IMR-90 (cell line): Measurements from ENCODE around the gene AGAP6. TPM values are rescaled to one million over a fixed set of nuclear protein-coding genes. Genes with fewer than 3 reads are reported as not detected.

Source experiments
- ATAC-seq: fragments of 200-7000 bp; cut with Tn5 transposase; 2 replicates; pipeline ENCODE4 v1.9.1; 2020; ENCODE audit warnings: low read depth, mild to moderate bottlenecking, moderate library complexity
- BruUV-seq: library from RNA; stranded (reverse); fragments of 400-500 nt; replicated peaks from 2 replicates; lab custom pipeline; 2021; lab: Mats Ljungman, UMichigan
- CTCF ChIA-PET: fragments of 300-600 bp; formaldehyde crosslinking; extraction: SDS; loops from one replicate; lab custom pipeline; 2021; ENCODE audit warnings: antibody characterized with exemption; lab: Yijun Ruan, JAX
- POLR2A ChIA-PET: fragments of 300-600 bp; sonication (Branson Sonifier 250); formaldehyde crosslinking; loops from one replicate; lab custom pipeline; 2022; ENCODE audit warnings: antibody characterized with exemption; ENCODE audit not compliant: unreplicated experiment; lab: Charles Lee
- DNase-seq: peaks from one replicate; pipeline ENCODE4 v3.0.0; 2013
- H2AFZ ChIP-seq: replicated peaks from 2 replicates; pipeline ENCODE3; 2013; ENCODE audit warnings: low read length, mild to moderate bottlenecking; ENCODE audit not compliant: poor library complexity
- H2AK5ac ChIP-seq: 2 replicates; pipeline ENCODE4 v1.6.1; 2013; ENCODE audit warnings: low read depth, low read length, inconsistent platforms
- H2AK9ac ChIP-seq: replicated peaks from 2 replicates; pipeline ENCODE3; 2013; ENCODE audit warnings: mild to moderate bottlenecking, low read depth, low read length, moderate library complexity; ENCODE audit not compliant: poor library complexity
- H2BK120ac ChIP-seq: 2 replicates; pipeline ENCODE4 v1.6.1; 2013; ENCODE audit warnings: low read depth, low read length, inconsistent platforms
- H2BK15ac ChIP-seq: 3 replicates; pipeline ENCODE4 v1.6.1; 2013; ENCODE audit warnings: low read depth, low read length, inconsistent platforms
- H2BK20ac ChIP-seq: 2 replicates; pipeline ENCODE4 v1.6.1; 2013; ENCODE audit warnings: low read depth, mild to moderate bottlenecking, inconsistent platforms, low read length, moderate library complexity
- H2BK5ac ChIP-seq: 2 replicates; pipeline ENCODE4 v1.6.1; 2013; ENCODE audit warnings: mild to moderate bottlenecking, low read depth, low read length, inconsistent platforms; ENCODE audit not compliant: poor library complexity, severe bottlenecking
- H3K14ac ChIP-seq: replicated peaks from 2 replicates; pipeline ENCODE4 v1.6.1; 2013; ENCODE audit warnings: low read depth, low read length, inconsistent platforms
- H3K18ac ChIP-seq: 2 replicates; pipeline ENCODE4 v1.6.1; 2013; ENCODE audit warnings: low read depth, low read length, control low read depth
- H3K23ac ChIP-seq: 2 replicates; pipeline ENCODE4 v1.6.1; 2013; ENCODE audit warnings: low read depth, low read length, inconsistent platforms
- H3K27ac ChIP-seq: 2 replicates; pipeline ENCODE4 v1.5.1; 2013; ENCODE audit warnings: mild to moderate bottlenecking, control low read depth, low read length; ENCODE audit not compliant: insufficient read depth
- H3K27me3 ChIP-seq: 2 replicates; pipeline ENCODE4 v1.6.1; 2013; ENCODE audit warnings: low read length; ENCODE audit not compliant: control insufficient read depth, insufficient read depth
- H3K36me3 ChIP-seq: 2 replicates; pipeline ENCODE4 v1.6.1; 2013; ENCODE audit warnings: low read length, mixed read lengths; ENCODE audit not compliant: control insufficient read depth, insufficient read depth
- H3K4ac ChIP-seq: 2 replicates; pipeline ENCODE4 v1.6.1; 2013; ENCODE audit warnings: low read depth, low read length, inconsistent platforms
- H3K4me1 ChIP-seq: 2 replicates; pipeline ENCODE4 v1.6.1; 2013; ENCODE audit warnings: low read length, mixed read lengths; ENCODE audit not compliant: control insufficient read depth, insufficient read depth
- H3K4me2 ChIP-seq: 2 replicates; pipeline ENCODE4 v1.6.1; 2013; ENCODE audit warnings: low read depth, mild to moderate bottlenecking, control low read depth, low read length, moderate library complexity
- H3K4me3 ChIP-seq: 2 replicates; pipeline ENCODE4 v1.5.1; 2013; ENCODE audit warnings: low read depth, mild to moderate bottlenecking, control low read depth, low read length, moderate library complexity; ENCODE audit not compliant: insufficient read depth
- H3K56ac ChIP-seq: 2 replicates; pipeline ENCODE4 v1.6.1; 2013; ENCODE audit warnings: low read length, inconsistent platforms; ENCODE audit not compliant: insufficient read depth; ENCODE audit errors: extremely low read depth
- H3K79me1 ChIP-seq, 2 experiments: 2 replicates each; pipeline ENCODE4 v1.6.1; 2013; ENCODE audit warnings: low read length in 2 of 2, inconsistent platforms in 1 of 2, low read depth in 1 of 2
- H3K9ac ChIP-seq: 2 replicates; pipeline ENCODE4 v1.6.1; 2013; ENCODE audit warnings: low read depth, low read length, control low read depth
- H3K9me1 ChIP-seq: 2 replicates; pipeline ENCODE4 v1.6.1; 2013; ENCODE audit warnings: low read length, inconsistent platforms; ENCODE audit not compliant: insufficient read depth
- H3K9me3 ChIP-seq: 2 replicates; pipeline ENCODE4 v1.6.1; 2013; ENCODE audit warnings: low read length; ENCODE audit not compliant: control insufficient read depth, insufficient read depth
- H4K20me1 ChIP-seq: 2 replicates; pipeline ENCODE4 v1.6.1; 2013; ENCODE audit warnings: low read length, inconsistent platforms; ENCODE audit not compliant: insufficient read depth
- H4K5ac ChIP-seq: 2 replicates; pipeline ENCODE4 v1.6.1; 2013; ENCODE audit warnings: mild to moderate bottlenecking, low read depth, low read length, control low read depth
- H4K8ac ChIP-seq, 2 experiments: 2 replicates each; pipeline ENCODE4 v1.6.1; 2013; ENCODE audit warnings: low read depth in 2 of 2, low read length in 2 of 2, control low read depth in 1 of 2, inconsistent platforms in 1 of 2
- H4K91ac ChIP-seq: 2 replicates; pipeline ENCODE4 v1.6.1; 2013; ENCODE audit warnings: low read depth, low read length, inconsistent platforms; ENCODE audit not compliant: insufficient read depth
- BHLHE40 ChIP-seq: fragments of 150-350 bp; IDR thresholded peaks from 2 replicates; pipeline ENCODE4 v1.6.1; 2016; ENCODE audit warnings: mild to moderate bottlenecking, low read depth, low read length
- CEBPB ChIP-seq: IDR thresholded peaks from 2 replicates; pipeline ENCODE4 v1.6.1; 2012; ENCODE audit warnings: low read depth, low read length, improper control_type of control experiment
- CHD1 ChIP-seq: IDR thresholded peaks from 2 replicates; pipeline ENCODE4 v1.6.1; 2012; ENCODE audit warnings: low read depth, low read length, improper control_type of control experiment
- CTCF ChIP-seq: conservative IDR thresholded peaks from 2 replicates; pipeline ENCODE4 v1.5.1; 2012; ENCODE audit warnings: mild to moderate bottlenecking, low read depth, low read length, improper control_type of control experiment
- ELK1 ChIP-seq: fragments of 150-350 bp; IDR thresholded peaks from 2 replicates; pipeline ENCODE4 v1.6.1; 2016; ENCODE audit warnings: low read depth, mild to moderate bottlenecking, low read length, moderate library complexity, borderline replicate concordance
- FOS ChIP-seq: fragments of 150-350 bp; IDR thresholded peaks from 2 replicates; pipeline ENCODE4 v1.6.1; 2016; ENCODE audit warnings: low read depth, low read length
- MAFK ChIP-seq: IDR thresholded peaks from 2 replicates; pipeline ENCODE4 v1.6.1; 2012; ENCODE audit warnings: low read depth, low read length, improper control_type of control experiment
- MAZ ChIP-seq: IDR thresholded peaks from 2 replicates; pipeline ENCODE4 v1.6.1; 2012; ENCODE audit warnings: low read depth, mild to moderate bottlenecking, low read length, improper control_type of control experiment, moderate library complexity, borderline replicate concordance
- MXI1 ChIP-seq: IDR thresholded peaks from 2 replicates; pipeline ENCODE4 v1.6.1; 2012; ENCODE audit warnings: low read depth, mild to moderate bottlenecking, low read length, moderate library complexity, borderline replicate concordance
- NFE2L2 ChIP-seq: fragments of 150-350 bp; IDR thresholded peaks from 2 replicates; pipeline ENCODE4 v1.6.1; 2016; ENCODE audit warnings: low read depth, mild to moderate bottlenecking, low read length
- POLR2A ChIP-seq: IDR thresholded peaks from 2 replicates; pipeline ENCODE4 v1.6.1; 2012; ENCODE audit warnings: mild to moderate bottlenecking, low read depth, low read length
- RAD21 ChIP-seq: IDR thresholded peaks from 2 replicates; pipeline ENCODE4 v1.6.1; 2012; ENCODE audit warnings: low read length, improper control_type of control experiment
- RCOR1 ChIP-seq: IDR thresholded peaks from 2 replicates; pipeline ENCODE4 v1.6.1; 2012; ENCODE audit warnings: mild to moderate bottlenecking, low read length, improper control_type of control experiment; ENCODE audit not compliant: insufficient replicate concordance
- RFX5 ChIP-seq: IDR thresholded peaks from 2 replicates; pipeline ENCODE4 v1.8.0; 2012; ENCODE audit warnings: low read depth, mild to moderate bottlenecking, low read length, moderate library complexity
- SMC3 ChIP-seq: fragments of 150-350 bp; IDR thresholded peaks from 2 replicates; pipeline ENCODE4 v1.6.1; 2016; ENCODE audit warnings: low read depth, mild to moderate bottlenecking, antibody characterized with exemption, low read length, moderate library complexity
- WGBS, 2 experiments: methylation state at CpG; one replicate each; pipeline versions ENCODE4 v1.1.5 to v1.1.7; 2013; ENCODE audit warnings: missing lambda C conversion rate in 2 of 2; ENCODE audit not compliant: insufficient read length in 1 of 2; ENCODE audit errors: extremely low coverage in 2 of 2; 5-methylcytosine and 5-hydroxymethylcytosine counted together
- dilution Hi-C: fragments of 300-500 bp; cut with HindIII; formaldehyde crosslinking; loops from one replicate; pipeline ENCODE4 v1.14.3; 2018; ENCODE audit warnings: low sequenced_read_pairs; ENCODE audit not compliant: unreplicated experiment
- in situ Hi-C: fragments of 300-500 bp; cut with MboI; formaldehyde crosslinking; loops from 3 replicates; pipeline ENCODE4 v1.14.3; 2019; ENCODE audit warnings: low sequenced_read_pairs, inconsistent platforms, mixed read lengths
- intact Hi-C: fragments of 100-400 bp; cut with micrococcal nuclease; formaldehyde crosslinking; loops from 2 replicates; pipeline ENCODE4 v1.10.0; 2022
- polyA plus RNA-seq, 3 experiments: library from polyadenylated mRNA; depleted of rRNA; stranded (reverse); fragments of >200 nt; gene quantifications; 2 replicates each; pipeline ENCODE4 v1.2.3, GENCODE V29; 2012; ENCODE audit warnings: low replicate concordance in 1 of 3
- total RNA-seq: library from RNA; depleted of rRNA; stranded (reverse); fragments of >200 nt; gene quantifications from 2 replicates; pipeline ENCODE4 v1.2.3, GENCODE V29; 2012
- TF ChIP-seq, protein P1 (sequence below): fragments of 150-350 bp; IDR thresholded peaks from 2 replicates; pipeline ENCODE4 v1.6.1; 2017; ENCODE audit warnings: mild to moderate bottlenecking, antibody characterized with exemption, low read length, low read depth

Gene AGAP6
- total and polyA plus RNA-seq, 2 of the 4 experiments (the other 2 are of a cell fraction) = 2.3 to 13.6 TPM

- Histone ChIP-seq H3K14ac (no peak overlapping the region), H3K27ac (no peak overlapping the region), H4K20me1 (no peaks in the 10 kb centered on the region), H3K4me3 (no peak overlapping the region), H3K27me3 (peaks cover 37% of the 10 kb centered on the region), H3K56ac (no peak overlapping the region), H2AK5ac (no peak overlapping the region), H3K36me3 (no peaks in the 10 kb centered on the region), H3K4ac (no peak overlapping the region), H2BK5ac (no peak overlapping the region), H2AFZ (no peak overlapping the region), H3K4me2 (no peak overlapping the region), H2AK9ac (no peak overlapping the region), H3K4me1 (no peaks in the 10 kb centered on the region), H2BK120ac (no peak overlapping the region), H3K23ac (no peak overlapping the region), H3K18ac (no peak overlapping the region), H4K91ac (no peak overlapping the region), H3K79me1 (no peaks in the 10 kb centered on the region), H2BK20ac (no peak overlapping the region), H4K8ac (no peak overlapping the region), H3K9me3 (peaks cover 2% of the 10 kb centered on the region; the same call in 1 of the 2 replicates), H3K9me1 (no peaks in the 10 kb centered on the region), H2BK15ac (no peak overlapping the region), H4K5ac (no peak overlapping the region), H3K9ac (no peak overlapping the region)
- ChIA-PET CTCF (no interaction called here), POLR2A (no interaction called here)
- BruUV-seq = no TSS peak
- DNase-seq = no peak
- no peak for ATAC-seq
- 89% methylated on average over 11 of the region's 14 CpGs; no CpG with 5 or more reads in 1 of the 2 experiments for WGBS, 2 experiments
- intact Hi-C loops = no loop called here
- dilution Hi-C loops = no loop called here
- TF ChIP-seq BHLHE40 (no peak), CEBPB (no peak), CHD1 (no peak), CTCF (no peak), NFE2L2 (no peak), RFX5 (no peak), SMC3 (no peak), FOS (no peak), ELK1 (no peak), RAD21 (no peak), MXI1 (no peak), RCOR1 (no peak), POLR2A (no peak), MAZ (no peak), MAFK (no peak)
- TF ChIP-seq, protein P1, sequence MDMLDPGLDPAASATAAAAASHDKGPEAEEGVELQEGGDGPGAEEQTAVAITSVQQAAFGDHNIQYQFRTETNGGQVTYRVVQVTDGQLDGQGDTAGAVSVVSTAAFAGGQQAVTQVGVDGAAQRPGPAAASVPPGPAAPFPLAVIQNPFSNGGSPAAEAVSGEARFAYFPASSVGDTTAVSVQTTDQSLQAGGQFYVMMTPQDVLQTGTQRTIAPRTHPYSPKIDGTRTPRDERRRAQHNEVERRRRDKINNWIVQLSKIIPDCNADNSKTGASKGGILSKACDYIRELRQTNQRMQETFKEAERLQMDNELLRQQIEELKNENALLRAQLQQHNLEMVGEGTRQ = no peak
- in situ Hi-C loops = no loop called here
Measured at GRCh38 chr10:50025627-50026026, 37.4 kb downstream of the AGAP6 start.
